Cardiac muscle cell (in vitro differentiated cells and primary cell): ENCODE data around the gene ADAMTS16. TPM values are rescaled to one million over a fixed set of nuclear protein-coding genes. Genes with fewer than 3 reads are reported as not detected.
"Not testable (repeated sequence)": the region's sequence is repeated elsewhere in the genome, so short reads cannot be mapped to it uniquely, and the experiment has no call there.

Experiments
- DNase-seq, 2 donors: peaks; one replicate each; pipeline versions ENCODE4 v3.0.0 to v3.0.0-alpha.2; 2010 to 2017; ENCODE audit warnings: low read depth in 1 of 2, low spot score in 1 of 2
- H3K27ac ChIP-seq: fragments of 200-600 bp; sonication (generic); 2 replicates; pipeline ENCODE4 v1.5.1; 2016
- H3K27me3 ChIP-seq: fragments of 200-600 bp; sonication (generic); 2 replicates; pipeline ENCODE4 v1.6.0; 2016; ENCODE audit warnings: control low read depth
- H3K36me3 ChIP-seq: fragments of 200-600 bp; sonication (generic); 2 replicates; pipeline ENCODE4 v1.5.1; 2016; ENCODE audit warnings: control low read depth
- H3K4me1 ChIP-seq: fragments of 200-600 bp; sonication (generic); 2 replicates; pipeline ENCODE4 v1.8.1; 2017; ENCODE audit warnings: low read depth, mild to moderate bottlenecking, mixed run types
- H3K4me3 ChIP-seq: fragments of 200-600 bp; sonication (generic); 2 replicates; pipeline ENCODE4 v1.5.1; 2016; ENCODE audit warnings: mild to moderate bottlenecking
- H3K9me3 ChIP-seq: fragments of 200-600 bp; sonication (generic); 2 replicates; pipeline ENCODE4 v1.5.1; 2017; ENCODE audit warnings: low read depth, mild to moderate bottlenecking, control low read depth
- CTCF ChIP-seq: IDR thresholded peaks from 2 replicates; pipeline ENCODE4 v1.5.1; 2012; ENCODE audit warnings: low read depth, mild to moderate bottlenecking, low read length
- polyA plus RNA-seq: library from polyadenylated mRNA; unstranded; fragments of >200 nt; fragmentation: Nextera tagmentation; extraction: Ambion mirVana; gene quantifications from 2 replicates; pipeline ENCODE4 v1.2.1, GENCODE V29; 2016
- total RNA-seq: library from RNA; depleted of rRNA; stranded (reverse); fragments of >200 nt; gene quantifications from 2 replicates; pipeline ENCODE4 v1.2.3, GENCODE V29; 2016

Gene ADAMTS16
- total and polyA plus RNA-seq, 2 experiments from 2014 or later = not detected

GRCh38 chr5:5128766-5129165 is 11.4 kb upstream of the ADAMTS16 start:
- no peak for DNase-seq
- Histone ChIP-seq H3K9me3 (no peaks in the 10 kb centered on the region), H3K27ac (no peak overlapping the region), H3K36me3 (no peaks in the 10 kb centered on the region), H3K27me3 (no peaks in the 10 kb centered on the region), H3K4me1 (no peaks in the 10 kb centered on the region), H3K4me3 (no peak overlapping the region)
- no peak for TF ChIP-seq CTCF

GRCh38 chr5:5132234-5132633 is 7.9 kb upstream of the ADAMTS16 start:
- H3K9me3 ChIP-seq = no peaks in the 10 kb centered on the region
- H3K4me1 ChIP-seq = no peaks in the 10 kb centered on the region
- no peaks in the 10 kb centered on the region for H3K27me3 ChIP-seq
- H3K4me3 ChIP-seq = no peak overlapping the region
- TF ChIP-seq CTCF = no peak
- no peak overlapping the region for H3K27ac ChIP-seq
- DNase-seq = no peak
- H3K36me3 ChIP-seq = no peaks in the 10 kb centered on the region

GRCh38 chr5:5132693-5133295 is 7.3 kb upstream of the ADAMTS16 start:
- Histone ChIP-seq H3K27me3 (no peaks in the 10 kb centered on the region), H3K4me1 (no peaks in the 10 kb centered on the region), H3K9me3 (no peaks in the 10 kb centered on the region), H3K4me3 (no peak overlapping the region), H3K36me3 (no peaks in the 10 kb centered on the region), H3K27ac (no peak overlapping the region)
- TF ChIP-seq CTCF = no peak
- DNase-seq = no peak

- H3K27me3 ChIP-seq = peaks cover 4% of the 10 kb centered on the region
- H3K4me1 ChIP-seq = no peaks in the 10 kb centered on the region
- H3K27ac ChIP-seq = no peak overlapping the region
- H3K9me3 ChIP-seq = no peaks in the 10 kb centered on the region
- H3K4me3 ChIP-seq = no peak overlapping the region
- DNase-seq = no peak
- TF ChIP-seq CTCF = no peak
- no peaks in the 10 kb centered on the region for H3K36me3 ChIP-seq
Measured at GRCh38 chr5:5134107-5134506, 6.0 kb upstream of the ADAMTS16 start.

- H3K27me3 ChIP-seq = peaks cover 24% of the 10 kb centered on the region
- peaks cover 5% of the 10 kb centered on the region for H3K4me1 ChIP-seq
- no peaks in the 10 kb centered on the region for H3K36me3 ChIP-seq
- H3K27ac ChIP-seq = no peak overlapping the region
- no peak overlapping the region for H3K4me3 ChIP-seq
- DNase-seq = no peak
- TF ChIP-seq CTCF = no peak
- H3K9me3 ChIP-seq = no peaks in the 10 kb centered on the region
Measured at GRCh38 chr5:5135957-5136676, 4.0 kb upstream of the ADAMTS16 start.

GRCh38 chr5:5137851-5138250 is 2.3 kb upstream of the ADAMTS16 start:
- H3K27me3 ChIP-seq = peaks cover 29% of the 10 kb centered on the region
- not testable (repeated sequence) for H3K9me3 ChIP-seq, DNase-seq, H3K4me3 ChIP-seq, H3K27ac ChIP-seq, H3K4me1 ChIP-seq, H3K36me3 ChIP-seq
